T follicular helper cell (primary cell): ENCODE results near the gene PSTPIP1.

Experiments
- DNase-seq: peaks from one replicate; pipeline ENCODE4 v3.0.0-alpha.2; 2020; ENCODE audit warnings: low read depth

The PSTPIP1 gene

GRCh38 chr15:76978522-76979330 lies 16.2 kb upstream of the PSTPIP1 start:
- DNase-seq, result no peak

GRCh38 chr15:76979331-76979925 lies 15.5 kb upstream of the PSTPIP1 start:
- DNase-seq, result no peak

- no peak for DNase-seq
Measured at GRCh38 chr15:76979996-76980520, 14.9 kb upstream of the PSTPIP1 start.

GRCh38 chr15:76982356-76982755 lies 12.6 kb upstream of the PSTPIP1 start:
- DNase-seq, result no peak

- no peak for DNase-seq
Measured at GRCh38 chr15:76982756-76983155, 12.2 kb upstream of the PSTPIP1 start.

- no peak for DNase-seq
Measured at GRCh38 chr15:76983590-76984375, 11.1 kb upstream of the PSTPIP1 start.

GRCh38 chr15:76986743-76987142 lies 8.2 kb upstream of the PSTPIP1 start:
- no peak for DNase-seq

- DNase-seq, result no peak
Measured at GRCh38 chr15:76987276-76987675, 7.7 kb upstream of the PSTPIP1 start.

GRCh38 chr15:76987896-76988860 lies 6.7 kb upstream of the PSTPIP1 start:
- no peak for DNase-seq

GRCh38 chr15:76988867-76989780 lies 5.8 kb upstream of the PSTPIP1 start:
- no peak for DNase-seq

GRCh38 chr15:76991048-76991447 lies 3.9 kb upstream of the PSTPIP1 start:
- no peak for DNase-seq

GRCh38 chr15:76991741-76992645 lies 2.9 kb upstream of the PSTPIP1 start:
- no peak for DNase-seq

- DNase-seq, result no peak
Measured at GRCh38 chr15:76993114-76993725, 1.7 kb upstream of the PSTPIP1 start.

- DNase-seq, result no peak
Measured at GRCh38 chr15:76994001-76994400, 925 bp upstream of the PSTPIP1 start.

GRCh38 chr15:76994496-76994895 lies 430 bp upstream of the PSTPIP1 start:
- no peak for DNase-seq

GRCh38 chr15:76996076-76996525 lies 1.2 kb downstream of the PSTPIP1 start:
- no peak for DNase-seq

- DNase-seq, result no peak
Measured at GRCh38 chr15:76996526-76997401, 1.8 kb downstream of the PSTPIP1 start.
